ENCODE measurements around the gene GSAP.

DNA sequence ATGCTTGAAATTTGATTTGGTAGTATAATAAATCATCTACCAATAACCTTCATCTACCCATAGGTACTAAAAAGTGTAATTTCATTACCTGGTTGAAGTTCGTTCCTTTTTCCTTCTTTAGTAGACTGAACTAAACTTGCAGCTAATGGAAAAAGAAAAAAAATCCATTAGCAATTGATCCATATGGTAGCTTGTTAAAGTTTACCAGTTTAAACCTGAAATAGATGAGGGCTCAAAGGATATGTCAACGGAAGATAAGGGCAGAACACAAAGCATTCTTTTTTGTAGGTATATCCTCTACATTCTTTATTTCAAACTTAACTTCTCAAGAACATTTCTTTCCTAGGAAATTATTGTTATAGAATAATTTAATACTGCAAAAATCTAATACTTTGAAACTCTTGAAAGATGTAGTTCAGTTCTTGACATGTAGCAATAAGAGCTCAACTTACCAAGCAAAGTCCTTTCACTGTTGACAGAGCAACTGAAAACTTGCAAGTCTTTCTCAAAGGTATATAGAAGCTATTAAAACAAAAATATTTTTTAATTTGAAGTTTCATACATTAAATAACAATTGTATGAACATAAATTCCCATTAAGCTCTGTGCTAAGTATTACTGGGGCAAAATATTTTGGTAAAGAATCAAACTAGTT, 19.1 kb downstream of the GSAP start:
- TF ChIP-seq, protein P1, sequence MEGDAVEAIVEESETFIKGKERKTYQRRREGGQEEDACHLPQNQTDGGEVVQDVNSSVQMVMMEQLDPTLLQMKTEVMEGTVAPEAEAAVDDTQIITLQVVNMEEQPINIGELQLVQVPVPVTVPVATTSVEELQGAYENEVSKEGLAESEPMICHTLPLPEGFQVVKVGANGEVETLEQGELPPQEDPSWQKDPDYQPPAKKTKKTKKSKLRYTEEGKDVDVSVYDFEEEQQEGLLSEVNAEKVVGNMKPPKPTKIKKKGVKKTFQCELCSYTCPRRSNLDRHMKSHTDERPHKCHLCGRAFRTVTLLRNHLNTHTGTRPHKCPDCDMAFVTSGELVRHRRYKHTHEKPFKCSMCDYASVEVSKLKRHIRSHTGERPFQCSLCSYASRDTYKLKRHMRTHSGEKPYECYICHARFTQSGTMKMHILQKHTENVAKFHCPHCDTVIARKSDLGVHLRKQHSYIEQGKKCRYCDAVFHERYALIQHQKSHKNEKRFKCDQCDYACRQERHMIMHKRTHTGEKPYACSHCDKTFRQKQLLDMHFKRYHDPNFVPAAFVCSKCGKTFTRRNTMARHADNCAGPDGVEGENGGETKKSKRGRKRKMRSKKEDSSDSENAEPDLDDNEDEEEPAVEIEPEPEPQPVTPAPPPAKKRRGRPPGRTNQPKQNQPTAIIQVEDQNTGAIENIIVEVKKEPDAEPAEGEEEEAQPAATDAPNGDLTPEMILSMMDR (IDR thresholded peaks at IDR 0.05): no peak
- no peak for TF ChIP-seq POLR2AphosphoS5 (IDR thresholded peaks at IDR 0.05; ENCODE audit: insufficient read depth in 1 of 2, low read depth in 1 of 2)
